Keratinocyte (primary cell): ENCODE measurements around the gene UBQLN4. TPM values are rescaled to one million over a fixed set of nuclear protein-coding genes. Genes with fewer than 3 reads are reported as not detected.

Experiments
- DNase-seq: peaks from one replicate; pipeline ENCODE4 v3.0.0-alpha.2; 2011; ENCODE audit warnings: low read depth, missing footprints, low spot score
- FAIRE-seq: peaks from 2 replicates; lab custom pipeline; 2011; peaks lifted over from hg19 to GRCh38; lab: Jason Lieb, UNC
- H2AFZ ChIP-seq: 2 replicates; pipeline ENCODE4 v1.6.0; 2012; ENCODE audit warnings: low read length, control low read depth, inconsistent platforms; ENCODE audit not compliant: control insufficient read depth
- H3K27ac ChIP-seq: 2 replicates; pipeline ENCODE4 v1.5.1; 2011; ENCODE audit warnings: low read length; ENCODE audit not compliant: control insufficient read depth, insufficient read depth
- H3K27me3 ChIP-seq: 3 replicates; pipeline ENCODE4 v1.6.0; 2011; ENCODE audit warnings: low read length; ENCODE audit not compliant: control insufficient read depth, insufficient read depth; ENCODE audit errors: extremely low read depth
- H3K36me3 ChIP-seq, 2 experiments: 2 replicates in 1 of 2; 3 replicates in 1 of 2; pipeline ENCODE4 v1.5.1; 2011; ENCODE audit warnings: low read length in 2 of 2, mild to moderate bottlenecking in 1 of 2; ENCODE audit not compliant: control insufficient read depth in 2 of 2, insufficient read depth in 2 of 2; ENCODE audit errors: extremely low read depth in 1 of 2
- H3K4me1 ChIP-seq: 3 replicates; pipeline ENCODE4 v1.5.1; 2011; ENCODE audit warnings: low read length; ENCODE audit not compliant: control insufficient read depth, insufficient read depth; ENCODE audit errors: extremely low read depth
- H3K4me2 ChIP-seq: 3 replicates; pipeline ENCODE4 v1.6.0; 2011; ENCODE audit warnings: low read depth, low read length; ENCODE audit not compliant: control insufficient read depth, insufficient read depth; ENCODE audit errors: extremely low read depth
- H3K4me3 ChIP-seq, 3 experiments: fragments of 200-600 bp in 1 of 3; sonication (generic) in 1 of 3; 2 replicates in 2 of 3; 3 replicates in 1 of 3; pipeline ENCODE4 v1.5.1; 2011 to 2016; ENCODE audit warnings: low read length in 3 of 3, mild to moderate bottlenecking in 3 of 3, control low read depth in 2 of 3, inconsistent platforms in 1 of 3, low read depth in 1 of 3, mixed read lengths in 1 of 3, mixed run types in 1 of 3, moderate library complexity in 1 of 3; ENCODE audit not compliant: control insufficient read depth in 2 of 3, insufficient read depth in 2 of 3; ENCODE audit errors: extremely low read depth in 1 of 3
- H3K79me2 ChIP-seq: 2 replicates; pipeline ENCODE4 v1.6.0; 2012; ENCODE audit warnings: low read length; ENCODE audit not compliant: control insufficient read depth, insufficient read depth
- H3K9ac ChIP-seq: 3 replicates; pipeline ENCODE4 v1.6.0; 2011; ENCODE audit warnings: low read length; ENCODE audit not compliant: control insufficient read depth, insufficient read depth; ENCODE audit errors: extremely low read depth
- H3K9me1 ChIP-seq: 3 replicates; pipeline ENCODE4 v1.6.0; 2011; ENCODE audit warnings: low read length; ENCODE audit not compliant: control insufficient read depth, insufficient read depth; ENCODE audit errors: extremely low read depth
- H3K9me3 ChIP-seq: 2 replicates; pipeline ENCODE4 v1.5.1; 2012; ENCODE audit warnings: low read depth, low read length; ENCODE audit not compliant: control insufficient read depth
- H4K20me1 ChIP-seq: 3 replicates; pipeline ENCODE4 v1.6.0; 2011; ENCODE audit warnings: low read length; ENCODE audit not compliant: control insufficient read depth, insufficient read depth; ENCODE audit errors: extremely low read depth
- EZH2 ChIP-seq: IDR thresholded peaks from one replicate; pipeline ENCODE4 v1.6.1; 2012; ENCODE audit warnings: inconsistent platforms, mild to moderate bottlenecking, low read length, moderate library complexity
- dilution Hi-C: fragments of 300-500 bp; cut with MboI; formaldehyde crosslinking; loops from one replicate; pipeline ENCODE4 v1.7.0; 2020; ENCODE audit warnings: low sequenced_read_pairs; ENCODE audit not compliant: extremely low pct_ligation_motif_present
- polyA minus RNA-seq, 3 experiments: library from RNA; depleted of rRNA, polyadenylated mRNA; stranded (reverse); fragments of >200 nt; gene quantifications; 1 replicate in 1 of 3; 2 replicates in 1 of 3; 3 replicates in 1 of 3; pipeline ENCODE4 v1.2.3, GENCODE V29; 2011
- polyA plus RNA-seq, 5 experiments: library from polyadenylated mRNA; depleted of rRNA in 3 of 5; stranded (reverse) in 3 of 5; stranded (forward) in 1 of 5; unstranded in 1 of 5; fragments of >200 nt; gene quantifications; 1 replicate in 1 of 5; 2 replicates in 3 of 5; 3 replicates in 1 of 5; pipeline versions ENCODE4 v1.2.1 to v1.2.3, GENCODE V29; 2011 to 2012; ENCODE audit warnings: missing spikeins in 2 of 5, low read depth in 1 of 5, low replicate concordance in 1 of 5
- TF ChIP-seq, protein P1 (sequence below), 3 experiments: IDR thresholded peaks in 1 of 3; conservative IDR thresholded peaks in 1 of 3; optimal IDR thresholded peaks in 1 of 3; 2 replicates in 2 of 3; 3 replicates in 1 of 3; pipeline versions ENCODE3 to v1.5.1; 2011; ENCODE audit warnings: low read length in 3 of 3, mild to moderate bottlenecking in 3 of 3, moderate library complexity in 2 of 3, control low read depth in 1 of 3, inconsistent platforms in 1 of 3; ENCODE audit not compliant: insufficient read depth in 2 of 3; ENCODE audit errors: extremely low read depth in 1 of 3

The UBQLN4 gene
- polyA plus RNA-seq (34.8 to 42.7 TPM (median 35.8 TPM) in 3 replicates), polyA minus RNA-seq (52.2 to 68.2 TPM (median 55.0 TPM) in 3 replicates)
- 13.3 TPM for polyA plus RNA-seq (2011; ENCODE audit: low read depth)
- polyA plus RNA-seq (2011; cell fraction: cytosol; rRNA removed), result 33.9 and 36.0 TPM in 2 replicates
- 54.6 and 57.9 TPM in 2 replicates for polyA plus RNA-seq (2011; cell fraction: nucleus; rRNA removed)
- polyA plus RNA-seq (2012; ENCODE audit: low replicate concordance), result 34.0 and 39.8 TPM in 2 replicates
- polyA minus RNA-seq (2011; cell fraction: cytosol; rRNA and poly(A)+ RNA removed), result 37.0 TPM
- polyA minus RNA-seq (2011; cell fraction: nucleus; rRNA and poly(A)+ RNA removed), result 21.9 and 26.2 TPM in 2 replicates

DNA sequence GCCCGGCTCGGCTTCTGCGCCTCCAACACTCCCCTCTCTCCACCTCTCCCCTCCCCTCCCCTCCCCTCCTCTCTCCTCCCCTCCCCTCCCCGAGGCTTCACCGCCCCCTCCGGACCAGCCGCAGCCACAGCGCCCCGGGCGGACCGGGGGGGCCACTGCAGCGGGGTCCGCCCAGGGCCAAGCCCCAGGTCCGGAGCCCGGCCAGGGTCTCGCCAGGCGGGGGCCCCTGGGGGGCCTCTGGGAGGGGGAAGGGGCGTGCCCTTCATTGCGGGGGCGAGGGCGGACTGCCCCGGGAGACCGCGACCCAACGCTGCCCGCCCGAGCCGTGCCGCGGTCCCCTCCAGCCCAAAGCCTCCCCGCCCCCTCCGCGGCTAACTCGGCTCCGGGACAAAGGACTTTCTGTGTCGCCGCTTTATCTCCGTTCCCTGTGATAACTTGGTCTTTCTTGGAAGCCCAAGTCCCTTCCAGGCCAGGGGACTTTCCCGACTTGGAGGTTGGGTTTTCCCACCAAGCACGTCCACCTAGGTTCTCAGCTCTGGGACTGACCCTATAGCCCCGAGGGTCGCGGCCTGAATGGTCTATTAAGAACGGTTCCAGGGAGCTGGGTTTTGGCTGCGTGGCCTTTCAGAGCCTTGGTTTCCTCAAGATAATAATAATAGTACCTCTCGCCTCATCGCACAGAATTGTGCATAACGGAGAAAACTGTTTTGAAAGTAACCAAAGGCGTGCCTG is at the start of gene UBQLN4:
TSS of gene UBQLN4 (minus strand) at position 31 of the 732 bp plus-strand sequence. CDS start 97 bp downstream, outside the sequence.
- dilution Hi-C loops, result no loop called here
- H3K4me2 ChIP-seq, result peak within 1 kb of the TSS; percentile 100
- FAIRE-seq (no peak), DNase-seq (no peak)
- H3K9ac ChIP-seq, result peak within 1 kb of the TSS; percentile 95
- no peaks in the 10 kb centered on the region for H3K27me3 ChIP-seq
- no peaks in the 10 kb centered on the region for H3K9me3 ChIP-seq
- H2AFZ ChIP-seq, result peak within 1 kb of the TSS; percentile 90
- peak within 1 kb of the TSS; percentile 87 to 96 (median 90) for H3K4me3 ChIP-seq
- H4K20me1 ChIP-seq, result no peaks in the 10 kb centered on the region
- peaks cover 13% of the 10 kb centered on the region for H3K4me1 ChIP-seq
- peak within 1 kb of the TSS; percentile 96 for H3K27ac ChIP-seq
- H3K36me3 ChIP-seq, result peaks cover 8 to 13% of the 10 kb centered on the region in 2 experiments
- peaks cover 35% of the 10 kb centered on the region for H3K79me2 ChIP-seq
- TF ChIP-seq, protein P1, sequence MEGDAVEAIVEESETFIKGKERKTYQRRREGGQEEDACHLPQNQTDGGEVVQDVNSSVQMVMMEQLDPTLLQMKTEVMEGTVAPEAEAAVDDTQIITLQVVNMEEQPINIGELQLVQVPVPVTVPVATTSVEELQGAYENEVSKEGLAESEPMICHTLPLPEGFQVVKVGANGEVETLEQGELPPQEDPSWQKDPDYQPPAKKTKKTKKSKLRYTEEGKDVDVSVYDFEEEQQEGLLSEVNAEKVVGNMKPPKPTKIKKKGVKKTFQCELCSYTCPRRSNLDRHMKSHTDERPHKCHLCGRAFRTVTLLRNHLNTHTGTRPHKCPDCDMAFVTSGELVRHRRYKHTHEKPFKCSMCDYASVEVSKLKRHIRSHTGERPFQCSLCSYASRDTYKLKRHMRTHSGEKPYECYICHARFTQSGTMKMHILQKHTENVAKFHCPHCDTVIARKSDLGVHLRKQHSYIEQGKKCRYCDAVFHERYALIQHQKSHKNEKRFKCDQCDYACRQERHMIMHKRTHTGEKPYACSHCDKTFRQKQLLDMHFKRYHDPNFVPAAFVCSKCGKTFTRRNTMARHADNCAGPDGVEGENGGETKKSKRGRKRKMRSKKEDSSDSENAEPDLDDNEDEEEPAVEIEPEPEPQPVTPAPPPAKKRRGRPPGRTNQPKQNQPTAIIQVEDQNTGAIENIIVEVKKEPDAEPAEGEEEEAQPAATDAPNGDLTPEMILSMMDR (optimal IDR thresholded peaks at IDR 0.05 in 1 of 3, IDR thresholded peaks at IDR 0.05 in 1 of 3, conservative IDR thresholded peaks at IDR 0.05 in 1 of 3; ENCODE audit: extremely low read depth in 1 of 3, insufficient read depth in 2 of 3, low read length in 3 of 3), result peak in 2 of 3 experiments; percentile 9 to 62
- TF ChIP-seq EZH2, result no peak
- peaks cover 2% of the 10 kb centered on the region for H3K9me1 ChIP-seq

DNA sequence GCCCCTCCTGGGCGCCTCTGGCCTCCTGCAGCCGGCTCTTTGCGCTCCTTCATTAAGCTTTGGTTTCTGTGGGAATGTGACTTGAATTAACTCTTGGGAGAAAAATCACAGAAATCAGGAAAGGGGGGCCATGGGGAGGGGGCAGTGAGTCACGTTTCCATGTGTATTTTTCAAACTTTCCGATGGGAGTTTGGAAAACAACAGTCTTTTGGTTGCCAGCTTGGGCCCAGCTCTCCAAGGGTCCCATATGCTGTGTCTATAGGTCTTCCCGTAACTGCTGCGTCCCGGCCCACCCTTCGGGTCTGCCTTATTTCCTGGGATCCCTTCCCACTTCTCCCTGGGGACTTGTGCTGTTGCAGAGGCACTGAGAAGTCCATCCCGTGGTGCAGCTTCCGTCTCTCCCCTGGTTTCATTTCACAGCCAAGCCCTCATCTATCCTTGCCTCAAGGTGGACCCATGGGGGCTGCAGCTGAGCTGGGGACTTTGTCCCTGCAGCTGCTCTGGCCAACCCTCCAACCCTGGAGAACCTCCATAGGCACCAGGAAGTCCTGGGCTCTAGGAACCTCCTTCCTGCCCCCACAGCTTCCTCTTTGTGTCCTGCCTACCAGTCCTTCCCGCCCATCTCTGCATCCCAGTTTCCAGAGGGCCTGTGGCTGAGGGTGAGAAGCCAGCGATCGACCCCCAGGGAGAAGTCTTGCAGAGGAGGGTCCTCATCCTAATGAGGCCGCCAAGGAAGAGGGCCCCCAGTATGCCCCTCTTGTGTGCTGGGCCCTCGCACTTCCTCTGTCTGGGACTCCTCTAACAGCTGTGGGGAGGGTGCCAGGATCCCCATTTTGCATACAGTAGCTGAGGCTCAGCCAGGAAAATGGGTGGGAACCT is 49.3 kb upstream of the UBQLN4 start:
- FAIRE-seq (no peak), DNase-seq (no peak)
- dilution Hi-C loops, result no loop called here
- Histone ChIP-seq H3K27me3 (no peaks in the 10 kb centered on the region), H3K79me2 (peaks cover 2% of the 10 kb centered on the region), H3K9me1 (peaks cover 2% of the 10 kb centered on the region), H3K4me1 (peaks cover 70% of the 10 kb centered on the region), H3K27ac (peak overlapping the region; percentile 93), H3K9ac (peak overlapping the region; percentile 81), H4K20me1 (no peaks in the 10 kb centered on the region), H3K4me3 (no peak overlapping the region), H3K36me3 (no peaks in the 10 kb centered on the region), H3K4me2 (peak overlapping the region; percentile 81), H2AFZ (no peak overlapping the region), H3K9me3 (no peaks in the 10 kb centered on the region)
- TF ChIP-seq, protein P1 (optimal IDR thresholded peaks at IDR 0.05 in 1 of 3, IDR thresholded peaks at IDR 0.05 in 1 of 3, conservative IDR thresholded peaks at IDR 0.05 in 1 of 3; ENCODE audit: extremely low read depth in 1 of 3, insufficient read depth in 2 of 3, low read length in 3 of 3), result no peak
- no peak for TF ChIP-seq EZH2
